HG03354 (cell line): ENCODE data around the gene PRTG.
A peak's percentile ranks its signal among the peaks of the same experiment; 100 is the strongest.
"Not testable (repeated sequence)": the region's sequence is repeated elsewhere in the genome, so short reads cannot be mapped to it uniquely, and the experiment has no call there.

ENCODE experiments used
- ATAC-seq: cut with Tn5 transposase; IDR thresholded peaks from one replicate; pipeline ENCODE4 v1.9.1; 2021; ENCODE audit warnings: mild to moderate bottlenecking; ENCODE audit not compliant: unreplicated experiment, poor library complexity, severe bottlenecking

Gene PRTG

GRCh38 chr15:55708720-55709119 lies 34.2 kb downstream of the PRTG start:
- ATAC-seq = no peak

GRCh38 chr15:55707951-55708350 lies 35.0 kb downstream of the PRTG start:
- ATAC-seq = no peak

- no peak for ATAC-seq
Observed at GRCh38 chr15:55707518-55707917, 35.4 kb downstream of the PRTG start.

- no peak for ATAC-seq
Observed at GRCh38 chr15:55703873-55704301, 39.1 kb downstream of the PRTG start.

GRCh38 chr15:55700876-55701275 lies 42.1 kb downstream of the PRTG start:
- no peak for ATAC-seq

GRCh38 chr15:55698653-55699052 lies 44.3 kb downstream of the PRTG start:
- no peak for ATAC-seq

GRCh38 chr15:55696221-55696620 lies 46.7 kb downstream of the PRTG start:
- no peak for ATAC-seq

GRCh38 chr15:55695432-55695831 lies 47.5 kb downstream of the PRTG start:
- ATAC-seq = no peak

- ATAC-seq = peak; percentile 97
Observed at GRCh38 chr15:55694652-55695150, 48.3 kb downstream of the PRTG start.

GRCh38 chr15:55693116-55693515 lies 49.8 kb downstream of the PRTG start:
- not testable (repeated sequence) for ATAC-seq

- ATAC-seq = no peak
Observed at GRCh38 chr15:55687792-55688191, 55.2 kb downstream of the PRTG start.

GRCh38 chr15:55685286-55685685 lies 57.7 kb downstream of the PRTG start:
- peak; percentile 84 for ATAC-seq

- ATAC-seq = no peak
Observed at GRCh38 chr15:55683376-55683775, 59.6 kb downstream of the PRTG start.

- ATAC-seq = no peak
Observed at GRCh38 chr15:55681631-55682030, 61.3 kb downstream of the PRTG start.

GRCh38 chr15:55676507-55676906 lies 66.4 kb downstream of the PRTG start:
- ATAC-seq = no peak

- no peak for ATAC-seq
Observed at GRCh38 chr15:55673287-55673686, 69.7 kb downstream of the PRTG start.

- ATAC-seq = no peak
Observed at GRCh38 chr15:55669270-55669669, 73.7 kb downstream of the PRTG start.

- ATAC-seq = no peak
Observed at GRCh38 chr15:55665605-55666227, 77.2 kb downstream of the PRTG start.

- ATAC-seq = no peak
Observed at GRCh38 chr15:55661428-55661827, 81.5 kb downstream of the PRTG start.

- ATAC-seq = no peak
Observed at GRCh38 chr15:55660153-55660552, 82.8 kb downstream of the PRTG start.

- ATAC-seq = no peak
Observed at GRCh38 chr15:55659481-55659880, 83.5 kb downstream of the PRTG start.

GRCh38 chr15:55658886-55659285 lies 84.1 kb downstream of the PRTG start:
- ATAC-seq = no peak
